Germinal center (tissue), 1 donor: Measurements from ENCODE around the gene STX2.
A peak's percentile ranks its signal among the peaks of the same experiment; 100 is the strongest.
"Not testable (repeated sequence)": the region's sequence is repeated elsewhere in the genome, so short reads cannot be mapped to it uniquely, and the experiment has no call there.

ENCODE experiments used
- DNase-seq: peaks from one replicate; pipeline ENCODE4 v3.0.0; 2012; ENCODE audit warnings: mixed read lengths, low spot score

STX2 gene

DNA sequence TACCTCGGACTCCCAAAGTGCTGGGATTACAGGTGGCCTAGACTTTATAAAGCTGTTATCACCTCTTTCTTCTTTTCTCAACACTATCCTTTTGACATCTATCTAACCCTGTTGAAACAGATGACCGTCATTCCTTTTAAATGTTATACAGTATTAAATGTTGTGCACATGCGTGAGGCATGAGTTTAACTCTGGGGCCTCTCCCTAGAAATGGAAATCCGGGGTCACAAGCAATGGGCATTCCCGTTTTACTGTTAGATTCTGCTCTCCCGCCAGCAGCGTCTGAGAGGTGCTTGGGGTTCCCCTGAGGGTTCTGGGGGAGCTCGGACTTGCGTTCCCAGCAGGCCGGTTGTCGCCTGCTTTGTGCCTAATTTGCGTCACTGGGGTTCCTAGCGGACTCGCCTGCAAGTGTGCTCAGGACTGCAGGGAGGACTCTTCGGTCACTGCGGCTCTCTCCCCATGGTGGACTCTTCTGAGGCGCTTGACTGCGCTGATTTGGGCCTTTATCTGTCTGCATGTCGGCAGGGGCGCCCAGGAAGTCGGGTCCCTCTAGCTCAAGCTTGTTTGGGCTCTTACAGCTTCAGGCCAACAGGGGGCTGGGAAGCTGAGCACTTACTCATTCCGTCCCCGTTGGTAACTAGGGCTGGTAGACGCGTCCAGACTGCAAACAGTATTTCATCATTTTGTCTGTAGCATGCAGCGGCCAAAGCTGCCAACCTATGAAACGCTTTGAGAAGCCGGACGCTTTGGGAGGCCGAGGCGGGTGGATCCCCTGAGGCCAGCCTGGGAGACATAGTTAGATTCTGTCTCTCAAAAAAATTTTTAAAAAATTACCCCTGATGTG lies 31.6 kb upstream of the STX2 start:
- DNase-seq = peak; percentile 88

GRCh38 chr12:130868412-130868811 lies 29.4 kb upstream of the STX2 start:
- no peak for DNase-seq

GRCh38 chr12:130863298-130863697 lies 24.2 kb upstream of the STX2 start:
- no peak for DNase-seq

GRCh38 chr12:130862771-130863170 lies 23.7 kb upstream of the STX2 start:
- DNase-seq = not testable (repeated sequence)

DNA sequence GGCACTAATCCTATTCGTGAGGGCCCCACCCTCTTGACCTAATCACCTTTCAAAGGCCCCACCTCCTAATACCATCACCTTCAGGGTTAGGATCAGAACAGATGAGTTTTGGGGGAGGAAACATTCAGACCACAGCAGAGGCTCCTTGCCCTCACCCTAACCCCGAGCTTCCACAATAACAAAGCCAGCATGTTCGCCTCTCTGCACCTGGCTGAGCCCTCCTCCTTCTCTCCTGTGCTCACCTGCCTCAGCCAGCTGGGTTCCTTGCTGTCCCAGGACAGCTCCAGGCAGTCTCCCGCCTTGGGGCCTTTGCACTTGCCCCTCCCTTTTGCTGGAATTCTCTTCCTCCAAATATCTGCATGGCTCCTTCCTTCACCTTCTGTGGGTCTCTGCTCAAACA lies 23.1 kb upstream of the STX2 start:
- DNase-seq = no peak

DNA sequence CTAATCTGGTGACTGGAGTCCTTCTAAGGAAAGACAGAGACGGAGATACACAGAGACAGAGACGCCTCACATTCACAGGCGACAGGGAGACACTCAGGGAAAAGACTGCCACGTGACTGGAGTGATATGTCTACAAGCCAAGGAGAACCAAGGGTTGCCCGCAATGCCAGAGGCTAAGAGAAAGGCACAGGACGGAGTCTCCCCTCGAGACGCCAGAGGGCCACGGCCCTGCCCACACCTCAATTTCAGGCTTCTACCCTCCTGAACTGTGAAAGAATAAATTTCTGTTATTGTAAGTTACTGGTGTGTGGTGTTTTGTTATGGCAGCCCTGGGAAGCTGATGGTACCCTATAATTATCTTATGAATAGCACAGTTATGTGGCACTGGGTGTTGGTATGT lies 21.3 kb upstream of the STX2 start:
- no peak for DNase-seq

DNA sequence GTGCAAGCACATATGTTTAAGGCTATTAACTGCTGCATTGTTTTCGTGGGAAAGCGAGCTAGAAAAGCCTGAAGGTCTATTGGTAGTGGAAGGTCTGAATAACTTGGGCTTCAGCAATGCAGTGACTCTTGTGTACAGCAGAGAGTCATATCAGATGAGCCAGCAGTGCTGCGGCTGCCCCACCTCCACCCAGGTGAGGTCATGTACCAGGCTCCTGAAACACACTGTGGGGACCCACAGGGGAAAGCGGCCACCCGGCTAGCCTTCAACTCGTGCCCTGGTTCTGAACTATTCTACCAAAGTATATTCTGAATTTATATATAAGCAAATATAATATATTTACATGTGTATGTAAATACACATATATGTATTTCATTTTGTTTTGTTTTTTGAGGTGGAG lies 20.1 kb upstream of the STX2 start:
- no peak for DNase-seq

DNA sequence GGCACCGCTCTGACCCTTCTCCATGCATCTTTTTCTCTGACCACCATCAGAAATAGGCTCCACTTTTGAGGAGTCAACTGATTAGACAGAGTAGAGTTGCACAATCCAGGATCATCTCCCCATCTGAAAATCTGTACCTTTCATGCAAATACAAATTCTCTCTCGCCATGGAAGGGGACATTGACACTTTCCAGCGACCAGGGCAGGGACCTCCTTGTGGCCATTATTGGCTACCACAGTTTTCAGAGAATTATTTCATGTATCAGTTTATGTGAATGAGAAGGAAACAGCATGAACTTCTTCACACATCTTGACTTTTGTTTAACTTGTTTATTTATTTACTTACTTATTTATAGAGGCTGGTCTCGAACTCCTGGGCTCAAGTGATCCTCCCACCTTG lies 19.0 kb upstream of the STX2 start:
- DNase-seq = no peak

DNA sequence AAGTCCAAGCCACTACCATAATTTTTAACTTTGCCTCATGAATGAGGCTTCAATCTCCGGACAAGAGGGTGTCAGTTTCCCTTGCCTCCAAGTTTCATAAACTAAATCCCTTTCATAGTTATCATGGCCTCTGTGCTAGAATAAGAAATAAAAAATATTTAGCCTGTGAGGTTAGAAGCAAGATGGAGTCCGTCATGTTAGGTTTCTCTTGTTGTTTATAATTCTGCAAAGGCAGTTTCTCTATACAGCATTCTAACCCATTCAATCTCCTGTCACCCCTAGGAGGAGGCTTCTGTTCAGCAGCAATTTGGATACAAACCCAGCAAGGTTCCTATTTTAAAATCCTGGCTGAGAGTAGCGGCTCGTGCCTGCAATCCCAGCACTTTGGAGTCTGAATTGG lies 17.0 kb upstream of the STX2 start:
- DNase-seq = no peak

DNA sequence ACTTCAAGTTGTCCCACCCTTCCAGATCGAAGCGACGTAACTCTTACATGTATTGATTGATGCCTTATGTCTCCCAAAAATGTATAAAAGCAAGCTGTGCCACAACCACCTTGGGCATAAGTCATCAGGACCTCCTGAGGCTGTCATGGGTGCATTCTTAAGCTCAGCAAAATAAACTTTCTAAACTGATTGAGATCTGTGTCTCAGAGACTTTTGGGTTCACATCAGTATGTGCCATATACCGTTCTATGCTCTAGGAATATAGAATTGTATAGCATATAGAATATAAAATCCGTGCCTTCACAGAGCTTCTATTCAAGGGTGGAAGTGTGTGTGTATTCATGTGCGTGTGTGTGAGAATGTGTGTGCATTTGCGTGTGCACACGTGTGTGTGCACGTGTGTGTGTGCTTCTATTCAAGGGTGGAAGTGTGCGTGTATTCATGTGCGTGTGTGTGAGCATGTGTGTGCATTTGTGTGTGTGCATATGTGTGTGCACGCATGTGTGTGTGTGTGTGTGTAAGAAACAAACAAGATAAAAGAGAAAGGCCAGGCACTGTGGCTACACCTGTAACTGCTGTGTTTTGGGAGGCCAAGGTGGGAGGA lies 11.5 kb upstream of the STX2 start:
- no peak for DNase-seq

- DNase-seq = no peak
Observed at GRCh38 chr12:130849561-130850417, 10.7 kb upstream of the STX2 start.

DNA sequence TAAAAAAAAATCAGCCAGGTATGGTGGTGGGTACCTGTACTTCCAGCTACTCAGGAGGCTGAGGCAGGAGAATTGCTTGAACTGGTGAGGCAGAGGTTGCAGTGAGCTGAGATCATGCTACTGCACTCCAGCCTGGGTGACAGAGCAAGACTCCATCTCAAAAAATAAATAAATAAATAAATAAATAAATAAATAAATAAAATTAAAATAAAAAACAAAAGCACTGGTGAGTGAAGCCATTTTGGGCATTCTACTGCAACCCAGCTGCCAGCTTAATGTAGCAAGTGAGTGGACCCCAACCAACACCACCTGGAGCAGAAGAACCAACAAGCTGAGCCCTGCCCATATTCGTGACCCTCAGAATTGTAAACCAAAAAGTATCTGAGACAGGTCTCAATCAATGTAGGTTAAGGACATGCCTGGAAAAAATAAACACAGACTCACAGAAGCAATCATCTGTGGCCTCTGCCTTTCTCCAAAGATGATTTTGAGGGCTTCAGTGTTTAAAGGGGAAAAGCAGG lies 9.8 kb upstream of the STX2 start:
- not testable (repeated sequence) for DNase-seq

DNA sequence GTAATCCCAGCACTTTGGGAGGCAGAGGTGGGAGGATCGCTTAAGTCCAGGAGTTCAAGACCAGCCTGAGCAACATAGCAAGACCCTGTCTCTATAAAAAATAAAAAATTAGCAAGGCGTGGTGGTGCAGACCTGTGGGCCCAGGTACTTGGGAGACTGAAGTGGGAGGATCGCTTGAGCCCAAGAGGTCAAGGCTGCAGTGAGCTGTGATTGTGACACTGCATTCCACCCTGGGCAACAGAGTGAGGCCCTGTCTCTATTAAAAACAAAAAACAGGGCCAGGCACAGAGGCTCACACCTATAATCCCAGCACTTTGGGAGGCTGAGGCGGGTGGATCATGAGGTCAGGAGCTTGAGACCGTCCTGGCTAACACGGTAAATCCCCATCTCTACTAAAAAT lies 9.1 kb upstream of the STX2 start:
- DNase-seq = not testable (repeated sequence)

- DNase-seq = no peak
Observed at GRCh38 chr12:130847112-130847511, 8.1 kb upstream of the STX2 start.

GRCh38 chr12:130846369-130846768 lies 7.3 kb upstream of the STX2 start:
- DNase-seq = no peak

- no peak for DNase-seq
Observed at GRCh38 chr12:130839770-130840404, 837 bp upstream of the STX2 start.

- DNase-seq = peak; percentile 15
Observed at GRCh38 chr12:130838284-130838950, 633 bp downstream of the STX2 start.

- DNase-seq = no peak
Observed at GRCh38 chr12:130835436-130835835, 3.6 kb downstream of the STX2 start.

- no peak for DNase-seq
Observed at GRCh38 chr12:130835011-130835410, 4.0 kb downstream of the STX2 start.

DNA sequence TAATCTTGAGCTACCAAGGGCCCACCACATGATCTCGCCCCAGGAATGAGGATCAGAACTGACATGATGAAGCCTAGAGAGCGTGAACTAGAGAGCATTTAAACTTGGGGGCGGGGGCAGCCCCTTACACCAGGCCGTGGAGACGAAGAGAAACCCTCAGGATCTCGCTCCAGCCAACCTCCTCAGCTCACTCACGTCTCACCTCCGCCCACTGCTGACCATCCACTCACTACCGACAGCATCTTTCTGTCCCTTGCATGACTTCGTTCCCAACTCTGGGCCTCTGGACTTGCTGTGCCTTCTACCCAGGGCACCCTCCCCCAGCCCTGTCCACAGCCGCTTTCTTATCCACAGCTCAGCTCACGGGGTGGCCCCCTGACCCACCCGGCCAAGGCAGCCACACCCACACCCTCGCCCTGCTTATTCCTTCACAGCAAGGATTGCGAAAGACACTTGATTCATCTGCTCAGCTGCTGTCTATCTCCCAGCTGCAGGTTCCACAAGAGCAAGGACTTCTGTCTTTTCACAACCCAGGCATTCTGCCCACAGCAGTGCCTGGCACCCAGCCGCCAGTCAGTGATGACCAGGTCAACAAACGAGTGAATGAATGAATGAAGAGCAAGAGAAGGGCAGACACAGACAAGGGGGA lies 6.4 kb downstream of the STX2 start:
- DNase-seq = no peak

GRCh38 chr12:130831876-130832405 lies 7.1 kb downstream of the STX2 start:
- no peak for DNase-seq
